Peyer's patch (tissue), 4 donors: ENCODE measurements around the gene LRRC4B. TPM values are rescaled to one million over a fixed set of nuclear protein-coding genes. Genes with fewer than 3 reads are reported as not detected.
"Not testable (repeated sequence)": the region's sequence is repeated elsewhere in the genome, so short reads cannot be mapped to it uniquely, and the experiment has no call there.

ENCODE experiments used
- DNase-seq, 3 donors: peaks; one replicate each; pipeline ENCODE4 v3.0.0-alpha.2; 2017 to 2019
- H3K27ac ChIP-seq, 4 donors: fragments of 200-600 bp; sonication (generic); one replicate each; pipeline ENCODE4 v1.5.1; 2016 to 2019
- H3K27me3 ChIP-seq, 2 donors: fragments of 200-600 bp; sonication (generic); one replicate each; pipeline ENCODE4 v1.5.1; 2019
- H3K36me3 ChIP-seq, 3 donors: fragments of 200-600 bp; sonication (generic); one replicate each; pipeline ENCODE4 v1.5.1; 2016 to 2019
- H3K4me1 ChIP-seq, 4 donors: fragments of 200-600 bp; sonication (generic); one replicate each; pipeline ENCODE4 v1.5.1; 2016 to 2019
- H3K4me3 ChIP-seq, 4 donors: fragments of 200-600 bp; sonication (generic); 1 replicate in 3 of 4; 2 replicates in 1 of 4; pipeline ENCODE4 v1.5.1; 2016 to 2019; ENCODE audit warnings: mild to moderate bottlenecking in 1 of 4
- H3K9me3 ChIP-seq, 4 donors: fragments of 200-600 bp; sonication (generic); one replicate each; pipeline ENCODE4 v1.5.1; 2016 to 2019; ENCODE audit warnings: mild to moderate bottlenecking in 1 of 4
- POLR2A ChIP-seq, 2 donors: fragments of 450-650 bp; IDR thresholded peaks; one replicate each; pipeline ENCODE4 v1.5.1; 2017; ENCODE audit warnings: antibody characterized with exemption in 2 of 2, mild to moderate bottlenecking in 2 of 2, moderate library complexity in 2 of 2
- total RNA-seq, 4 donors: library from RNA; depleted of rRNA; stranded (reverse); fragments of >200 nt; gene quantifications; one replicate each; pipeline ENCODE4 v1.1.0, GENCODE V29; 2016
- TF ChIP-seq, protein P1 (sequence below), 6 experiments: fragments of 450-650 bp in 4 of 6; fragments of 200-600 bp in 2 of 6; sonication (generic) in 1 of 6; IDR thresholded peaks; one replicate each; pipeline ENCODE4 v1.5.1; 2017 to 2019; ENCODE audit warnings: antibody characterized with exemption in 6 of 6, mild to moderate bottlenecking in 3 of 6, moderate library complexity in 1 of 6

Gene LRRC4B, protein sequence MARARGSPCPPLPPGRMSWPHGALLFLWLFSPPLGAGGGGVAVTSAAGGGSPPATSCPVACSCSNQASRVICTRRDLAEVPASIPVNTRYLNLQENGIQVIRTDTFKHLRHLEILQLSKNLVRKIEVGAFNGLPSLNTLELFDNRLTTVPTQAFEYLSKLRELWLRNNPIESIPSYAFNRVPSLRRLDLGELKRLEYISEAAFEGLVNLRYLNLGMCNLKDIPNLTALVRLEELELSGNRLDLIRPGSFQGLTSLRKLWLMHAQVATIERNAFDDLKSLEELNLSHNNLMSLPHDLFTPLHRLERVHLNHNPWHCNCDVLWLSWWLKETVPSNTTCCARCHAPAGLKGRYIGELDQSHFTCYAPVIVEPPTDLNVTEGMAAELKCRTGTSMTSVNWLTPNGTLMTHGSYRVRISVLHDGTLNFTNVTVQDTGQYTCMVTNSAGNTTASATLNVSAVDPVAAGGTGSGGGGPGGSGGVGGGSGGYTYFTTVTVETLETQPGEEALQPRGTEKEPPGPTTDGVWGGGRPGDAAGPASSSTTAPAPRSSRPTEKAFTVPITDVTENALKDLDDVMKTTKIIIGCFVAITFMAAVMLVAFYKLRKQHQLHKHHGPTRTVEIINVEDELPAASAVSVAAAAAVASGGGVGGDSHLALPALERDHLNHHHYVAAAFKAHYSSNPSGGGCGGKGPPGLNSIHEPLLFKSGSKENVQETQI
- 1 to 10 TPM in 2 of 4 donors, under 1 TPM in 2; 0.35 to 2.0 (median 1.4) TPM for total RNA-seq

DNA sequence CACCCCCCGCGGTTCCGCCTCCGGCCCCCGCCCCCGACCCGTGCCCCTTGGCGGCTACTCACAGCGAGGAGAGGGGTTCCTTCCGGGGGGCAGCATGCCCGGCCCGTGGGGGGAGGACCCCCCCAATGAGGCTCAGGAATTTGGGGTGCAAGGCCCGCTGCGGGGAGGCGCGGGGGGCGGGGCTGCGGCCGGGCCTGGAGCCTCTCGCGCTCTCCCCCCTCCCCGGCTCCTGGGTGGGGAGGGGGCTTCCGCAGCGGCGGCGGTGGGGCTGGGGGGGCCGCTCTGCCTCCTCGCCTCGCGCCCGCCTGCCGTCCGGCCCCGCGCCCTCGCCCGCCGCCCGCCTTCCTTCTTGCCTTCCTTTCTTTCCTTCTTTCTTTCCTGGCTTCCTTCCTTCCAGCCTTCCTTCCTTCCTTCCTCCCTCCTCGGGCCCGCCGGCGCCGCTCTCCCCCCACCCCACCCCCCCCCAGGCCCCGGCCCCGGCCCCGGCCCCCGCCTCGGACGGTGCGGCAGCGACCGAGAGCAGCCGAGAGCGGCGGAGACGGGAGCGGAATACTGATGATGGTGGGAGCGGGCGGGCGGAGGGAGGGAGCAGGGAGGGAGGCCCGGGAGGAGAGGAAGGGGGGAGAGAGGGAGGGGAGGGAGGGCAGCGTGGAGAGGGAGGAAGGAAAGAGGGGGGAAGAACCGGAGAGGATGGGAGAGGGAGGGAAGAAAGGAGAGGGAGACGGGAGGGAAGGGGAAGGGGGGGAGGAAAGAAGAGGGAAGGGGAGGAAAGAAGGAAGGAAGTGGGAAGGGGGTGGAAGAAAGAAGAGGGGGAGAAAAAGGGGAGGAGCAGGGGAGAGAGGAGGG, at the start of gene LRRC4B:
Gene LRRC4B (minus strand): TSS at position 554 of the 846 bp plus-strand sequence. CDS start 19,597 bp downstream, outside the sequence.
- peak within 1 kb of the TSS in 3 of 4 donors; percentile 29 to 42 (median 40) for H3K4me3 ChIP-seq
- TF ChIP-seq, protein P1, sequence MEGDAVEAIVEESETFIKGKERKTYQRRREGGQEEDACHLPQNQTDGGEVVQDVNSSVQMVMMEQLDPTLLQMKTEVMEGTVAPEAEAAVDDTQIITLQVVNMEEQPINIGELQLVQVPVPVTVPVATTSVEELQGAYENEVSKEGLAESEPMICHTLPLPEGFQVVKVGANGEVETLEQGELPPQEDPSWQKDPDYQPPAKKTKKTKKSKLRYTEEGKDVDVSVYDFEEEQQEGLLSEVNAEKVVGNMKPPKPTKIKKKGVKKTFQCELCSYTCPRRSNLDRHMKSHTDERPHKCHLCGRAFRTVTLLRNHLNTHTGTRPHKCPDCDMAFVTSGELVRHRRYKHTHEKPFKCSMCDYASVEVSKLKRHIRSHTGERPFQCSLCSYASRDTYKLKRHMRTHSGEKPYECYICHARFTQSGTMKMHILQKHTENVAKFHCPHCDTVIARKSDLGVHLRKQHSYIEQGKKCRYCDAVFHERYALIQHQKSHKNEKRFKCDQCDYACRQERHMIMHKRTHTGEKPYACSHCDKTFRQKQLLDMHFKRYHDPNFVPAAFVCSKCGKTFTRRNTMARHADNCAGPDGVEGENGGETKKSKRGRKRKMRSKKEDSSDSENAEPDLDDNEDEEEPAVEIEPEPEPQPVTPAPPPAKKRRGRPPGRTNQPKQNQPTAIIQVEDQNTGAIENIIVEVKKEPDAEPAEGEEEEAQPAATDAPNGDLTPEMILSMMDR (IDR thresholded peaks at IDR 0.05) = no peak
- no peak for TF ChIP-seq POLR2A (IDR thresholded peaks at IDR 0.05)
- no peaks in the 10 kb centered on the region for H3K9me3 ChIP-seq
- peaks cover 0 to 7% (median 0%) of the 10 kb centered on the region in 4 donors for H3K4me1 ChIP-seq
- DNase-seq = no peak
- H3K27me3 ChIP-seq = peaks cover 0 to 26% of the 10 kb centered on the region in 2 donors
- H3K27ac ChIP-seq = no peak within 1 kb of the TSS
- no peaks in the 10 kb centered on the region for H3K36me3 ChIP-seq

DNA sequence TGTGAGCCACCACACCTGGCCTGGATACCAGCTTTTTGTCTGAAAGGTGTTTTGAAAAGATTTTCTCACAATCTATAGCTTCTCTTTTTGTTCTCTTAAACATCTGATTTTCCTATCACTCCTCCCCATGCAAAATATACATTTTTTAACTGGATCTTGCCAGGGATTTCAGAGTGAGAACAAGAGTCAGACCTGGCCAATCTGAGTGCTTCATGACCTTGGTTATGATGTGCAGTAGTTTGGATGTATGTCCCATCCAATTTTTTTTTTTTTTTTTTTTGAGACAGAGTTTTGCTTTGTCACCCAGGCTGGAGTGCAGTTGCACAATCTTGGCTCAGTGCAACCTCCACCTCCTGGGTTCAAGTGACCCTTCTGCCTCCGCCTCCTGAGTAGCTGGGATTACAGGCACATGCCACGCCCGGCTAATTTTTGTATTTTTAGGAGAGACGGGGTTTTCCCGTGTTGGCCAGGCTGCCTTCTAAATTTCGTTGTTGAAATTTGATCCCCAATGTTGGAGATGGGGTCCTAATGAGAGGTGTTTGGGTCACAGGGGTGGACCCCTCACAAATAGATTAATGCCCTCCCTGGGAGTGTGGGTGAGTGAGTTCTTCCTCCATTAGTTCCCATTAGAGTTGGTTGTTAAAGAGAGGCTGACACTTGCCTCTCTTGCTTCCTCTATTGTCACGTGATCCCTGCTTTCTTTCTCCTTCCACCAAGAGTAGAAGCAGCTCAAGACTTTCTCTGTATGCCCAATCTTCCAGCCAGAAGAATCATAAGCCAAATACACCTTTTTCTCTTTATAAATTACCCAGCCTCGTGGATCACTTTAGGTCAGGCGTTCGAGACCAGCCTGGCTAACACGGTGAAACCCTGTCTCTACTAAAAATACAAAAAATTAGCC, 44.5 kb upstream of the LRRC4B start:
- H3K27me3 ChIP-seq, H3K9me3 ChIP-seq, H3K27ac ChIP-seq, DNase-seq, H3K4me1 ChIP-seq, H3K4me3 ChIP-seq, H3K36me3 ChIP-seq: not testable (repeated sequence)

DNA sequence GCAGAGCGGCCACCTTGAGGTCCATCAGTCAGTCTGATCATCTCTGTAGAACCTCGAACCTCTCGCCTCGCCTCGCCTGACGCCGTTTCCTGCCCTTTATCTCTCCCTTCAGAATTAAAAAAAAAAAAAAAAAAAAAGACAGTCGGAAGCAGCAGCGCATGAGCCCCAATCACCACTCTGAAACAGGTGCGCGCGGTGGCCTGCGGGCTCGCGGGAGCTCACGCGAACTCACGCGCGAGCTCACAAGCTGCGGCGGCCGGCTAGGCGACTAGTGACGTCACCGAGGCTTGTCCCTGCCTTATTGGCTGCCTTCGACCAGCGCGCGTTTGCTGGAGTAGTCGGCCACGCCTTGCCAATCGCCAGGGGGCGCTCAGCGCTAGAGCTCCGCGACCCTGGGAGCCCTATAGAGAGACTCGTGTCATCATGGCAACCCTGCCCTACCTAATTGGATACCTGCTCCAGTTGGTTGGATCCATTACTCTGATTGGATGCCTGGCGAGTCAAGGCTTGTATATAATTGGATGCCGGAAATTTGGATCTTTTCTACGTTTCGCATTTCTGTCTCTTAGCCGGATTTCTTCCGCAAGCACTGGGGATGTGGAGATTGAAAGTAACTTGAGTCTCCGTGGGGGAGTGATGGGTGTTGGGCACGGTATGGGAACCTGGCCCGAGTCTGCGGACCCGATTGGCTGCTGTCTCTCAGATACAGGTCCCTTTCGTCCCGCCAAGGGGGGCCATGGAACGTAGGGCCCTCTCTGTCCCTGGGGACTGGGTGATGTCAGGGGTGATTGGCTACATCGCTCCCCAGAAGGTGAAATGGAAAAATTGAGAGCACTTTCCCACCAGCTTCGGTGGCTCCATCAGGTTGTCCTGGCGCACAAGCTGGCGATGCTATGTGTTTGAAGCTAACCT, 39.9 kb upstream of the LRRC4B start:
- no peaks in the 10 kb centered on the region for H3K9me3 ChIP-seq
- peak; percentile 47 to 71 (median 60) for DNase-seq
- no peak overlapping the region for H3K4me3 ChIP-seq
- TF ChIP-seq, protein P1 (IDR thresholded peaks at IDR 0.05) = peak in 1 of 6 experiments; percentile 7
- no peak for TF ChIP-seq POLR2A (IDR thresholded peaks at IDR 0.05)
- H3K4me1 ChIP-seq = no peaks in the 10 kb centered on the region
- no peaks in the 10 kb centered on the region for H3K27me3 ChIP-seq
- H3K36me3 ChIP-seq = no peaks in the 10 kb centered on the region
- no peak overlapping the region for H3K27ac ChIP-seq

DNA sequence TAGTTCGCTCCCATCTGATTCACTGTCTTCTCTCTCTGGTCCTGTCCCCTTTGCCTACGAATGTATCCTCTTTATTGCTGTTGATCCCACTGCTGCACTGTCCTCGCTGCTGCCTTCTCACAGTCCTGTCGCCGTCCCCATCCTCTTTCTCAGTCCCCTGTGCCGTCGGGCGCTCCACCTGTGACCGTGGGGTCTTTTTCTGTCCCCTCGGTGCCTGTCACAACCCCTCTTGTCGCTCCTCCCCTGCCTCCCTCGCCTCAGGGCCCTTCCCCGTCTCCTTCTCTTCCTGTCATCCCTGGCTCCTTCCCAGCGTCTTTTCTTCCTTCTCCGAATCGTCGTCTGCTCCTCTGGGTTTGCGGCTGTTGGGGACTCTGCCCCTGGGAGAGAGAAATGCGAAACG, 39.2 kb upstream of the LRRC4B start:
- H3K36me3 ChIP-seq = no peaks in the 10 kb centered on the region
- H3K27ac ChIP-seq = no peak overlapping the region
- no peak overlapping the region for H3K4me3 ChIP-seq
- no peaks in the 10 kb centered on the region for H3K9me3 ChIP-seq
- H3K27me3 ChIP-seq = no peaks in the 10 kb centered on the region
- TF ChIP-seq POLR2A (IDR thresholded peaks at IDR 0.05) = no peak
- TF ChIP-seq, protein P1 (IDR thresholded peaks at IDR 0.05) = no peak
- DNase-seq = no peak
- no peaks in the 10 kb centered on the region for H3K4me1 ChIP-seq

DNA sequence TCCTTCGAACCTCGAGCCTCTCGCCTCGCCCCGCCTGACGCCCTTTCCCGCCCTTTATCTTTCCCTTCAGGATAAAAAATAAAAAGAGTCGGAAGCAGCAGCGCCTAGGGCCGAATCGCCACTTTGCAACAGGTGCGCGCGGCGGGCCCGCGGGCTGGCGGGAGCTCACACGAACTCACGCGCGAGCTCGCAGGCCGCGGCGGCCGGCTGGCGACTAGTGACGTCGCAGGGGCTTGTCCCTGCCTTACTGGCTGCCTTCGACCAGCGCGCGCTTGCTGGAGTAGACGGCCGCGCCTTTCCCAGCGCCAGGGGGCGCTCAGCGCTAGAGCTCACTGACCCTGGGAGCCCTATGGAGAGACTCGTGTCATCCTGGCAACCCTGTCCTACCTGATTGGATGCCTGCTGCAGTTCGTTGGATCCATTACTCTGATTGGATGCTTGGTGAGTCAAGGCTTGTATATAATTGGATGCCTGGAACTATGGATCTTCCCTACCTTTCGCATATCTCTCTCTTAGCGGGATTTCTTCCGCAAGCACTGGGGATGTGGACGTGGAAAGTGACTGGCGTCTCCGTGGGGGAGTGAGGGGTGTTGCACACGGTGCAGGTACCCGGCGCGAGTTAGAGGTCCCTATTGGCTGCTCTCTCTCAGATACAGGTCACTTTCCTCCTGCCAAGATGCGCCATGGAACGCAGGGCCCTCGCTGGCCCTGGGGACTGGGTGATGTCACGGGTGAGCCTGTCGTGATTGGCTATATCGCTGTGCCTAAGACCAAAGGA, 38.0 kb upstream of the LRRC4B start:
- DNase-seq = not testable (repeated sequence)

DNA sequence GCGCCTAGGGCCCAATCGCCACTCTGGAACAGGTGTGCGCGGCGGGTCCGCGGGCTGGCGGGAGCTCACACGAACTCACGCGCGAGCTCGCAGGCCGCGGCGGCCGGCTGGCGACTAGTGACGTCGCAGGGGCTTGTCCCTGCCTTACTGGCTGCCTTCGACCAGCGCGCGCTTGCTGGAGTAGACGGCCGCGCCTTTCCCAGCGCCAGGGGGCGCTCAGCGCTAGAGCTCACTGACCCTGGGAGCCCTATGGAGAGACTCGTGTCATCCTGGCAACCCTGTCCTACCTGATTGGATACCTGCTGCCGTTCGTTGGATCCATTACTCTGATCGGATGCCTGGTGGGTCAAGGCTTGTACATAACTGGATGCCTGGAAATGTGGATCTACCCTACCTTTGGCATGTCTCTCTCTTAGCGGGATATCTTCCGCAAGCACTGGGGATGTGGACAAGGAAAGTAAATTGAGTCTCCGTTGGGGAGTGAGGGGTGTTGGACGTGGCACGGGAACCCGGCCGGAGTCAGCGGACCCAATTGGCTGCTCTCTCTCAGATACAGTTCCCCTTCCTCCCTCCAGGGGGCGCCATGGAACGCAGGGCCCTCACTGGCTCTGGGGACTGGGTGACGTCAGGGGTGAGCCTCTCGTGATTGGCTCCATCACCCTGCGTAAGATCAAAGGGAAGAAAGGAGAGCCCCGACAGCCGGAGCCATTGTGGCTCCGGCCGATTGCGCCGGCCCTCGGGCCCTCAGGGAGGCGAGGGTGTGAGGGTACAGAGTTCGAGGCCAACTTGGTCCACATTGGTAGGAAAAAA, 36.2 kb upstream of the LRRC4B start:
- H3K27ac ChIP-seq, H3K4me3 ChIP-seq, DNase-seq, H3K36me3 ChIP-seq, H3K9me3 ChIP-seq, H3K4me1 ChIP-seq, H3K27me3 ChIP-seq: not testable (repeated sequence)

More for the DNA sequence above, 38.0 kb upstream of the LRRC4B start:
- not testable (repeated sequence) for H3K27ac ChIP-seq, H3K36me3 ChIP-seq, H3K4me3 ChIP-seq, H3K27me3 ChIP-seq, H3K9me3 ChIP-seq, H3K4me1 ChIP-seq
